Measurements from ENCODE around the gene ZMYND8. TPM values are rescaled to one million over a fixed set of nuclear protein-coding genes. Genes with fewer than 3 reads are reported as not detected.

The ZMYND8 gene
- total and polyA plus RNA-seq, 2 donors (not counting 3 experiments of a cell fraction or from before 2014, with no cell fraction given) = 30.6 to 75.2 TPM

DNA sequence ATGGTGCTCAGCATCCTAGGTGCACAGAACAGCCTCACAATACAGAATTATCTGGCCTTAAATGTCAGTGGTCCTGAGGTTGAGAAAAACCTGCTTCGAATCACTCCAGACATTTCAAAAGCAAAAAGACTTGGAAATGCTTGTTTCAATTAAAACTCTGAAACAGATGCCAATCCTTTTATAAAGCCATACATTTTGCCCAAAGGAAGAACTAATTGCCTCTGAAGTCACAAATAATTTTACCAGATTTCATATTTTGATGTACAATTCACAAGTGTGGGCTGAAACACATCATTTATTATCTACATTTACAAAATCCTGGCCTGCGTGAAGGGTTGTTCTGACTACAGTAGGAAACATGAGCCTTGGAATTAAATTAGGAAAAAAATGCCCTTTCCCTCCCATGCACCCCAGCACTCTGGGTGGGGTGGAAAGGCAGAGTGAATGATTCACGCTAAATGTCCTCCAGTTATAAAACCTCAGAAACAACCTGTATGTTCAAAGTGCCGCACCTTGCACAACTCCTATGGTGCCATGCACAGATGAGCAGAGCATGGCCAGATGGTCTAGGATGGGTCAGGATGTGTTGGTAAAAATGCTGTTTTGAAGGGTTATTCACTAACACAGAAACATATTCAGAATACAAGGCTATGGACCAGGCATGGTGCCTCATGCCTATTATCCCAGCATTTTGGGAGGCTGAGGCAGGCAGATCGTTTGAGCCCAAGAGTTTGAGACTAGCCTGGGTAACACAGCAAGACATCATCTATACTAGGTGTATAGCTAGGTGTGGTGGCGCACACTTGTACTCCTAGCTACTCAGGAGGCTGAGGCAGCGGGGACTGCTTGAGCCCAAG is 87.0 kb downstream of the ZMYND8 start:
- Histone ChIP-seq H3K27me3 (ENCODE audit: control insufficient read depth in 2 of 2, insufficient read depth in 2 of 2, low read length in 2 of 2) (no peaks in the 10 kb centered on the region), H3K4me3 (replicated peaks in 1 of 3; ENCODE audit: insufficient read depth in 1 of 3, low read depth in 1 of 3, low read length in 3 of 3) (no peak overlapping the region), H3K9me3 (replicated peaks; ENCODE audit: control insufficient read depth, insufficient read depth, low read length) (no peaks in the 10 kb centered on the region), H3K36me3 (ENCODE audit: control insufficient read depth in 2 of 2, extremely low read depth in 1 of 2, insufficient read depth in 2 of 2, low read length in 2 of 2) (peaks cover 12 to 27% of the 10 kb centered on the region in 2 experiments), H4K20me1 (replicated peaks; ENCODE audit: control insufficient read depth, extremely low read depth, insufficient read depth, low read length) (no peaks in the 10 kb centered on the region), H3K9ac (replicated peaks; ENCODE audit: extremely low read depth, insufficient read depth, low read length) (no peak overlapping the region), H2AFZ (ENCODE audit: low read depth, low read length) (no peak overlapping the region), H3K4me1 (ENCODE audit: control insufficient read depth, extremely low read depth, insufficient read depth, low read length) (peaks cover 18% of the 10 kb centered on the region), H3K27ac (ENCODE audit: insufficient read depth, low read depth, low read length) (no peak overlapping the region), H3K9me1 (replicated peaks; ENCODE audit: control insufficient read depth, extremely low read depth, insufficient read depth, low read length) (no peaks in the 10 kb centered on the region), H3K4me2 (ENCODE audit: insufficient read depth, low read length) (no peak overlapping the region), H3K79me2 (ENCODE audit: control insufficient read depth, insufficient read depth, low read length) (peaks cover 61% of the 10 kb centered on the region)
- BruUV-seq (replicated peaks) = no TSS peak
- intact Hi-C loops (cut with micrococcal nuclease) = no loop called here
- DNase-seq (ENCODE audit: low read depth, low spot score) = no peak
- no peak for FAIRE-seq
- TF ChIP-seq POLR2A (IDR thresholded peaks at IDR 0.05; ENCODE audit: low read depth, low read length) (no peak), POLR2AphosphoS5 (IDR thresholded peaks at IDR 0.05; ENCODE audit: insufficient read depth, low read depth, low read length) (no peak), JUN (IDR thresholded peaks at IDR 0.05; ENCODE audit: borderline replicate concordance, insufficient read depth, insufficient read length, low read depth) (no peak)
- TF ChIP-seq, protein P1, sequence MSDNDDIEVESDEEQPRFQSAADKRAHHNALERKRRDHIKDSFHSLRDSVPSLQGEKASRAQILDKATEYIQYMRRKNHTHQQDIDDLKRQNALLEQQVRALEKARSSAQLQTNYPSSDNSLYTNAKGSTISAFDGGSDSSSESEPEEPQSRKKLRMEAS (IDR thresholded peaks at IDR 0.05; ENCODE audit: insufficient read depth, insufficient read length) = no peak
- TF ChIP-seq, protein P2, sequence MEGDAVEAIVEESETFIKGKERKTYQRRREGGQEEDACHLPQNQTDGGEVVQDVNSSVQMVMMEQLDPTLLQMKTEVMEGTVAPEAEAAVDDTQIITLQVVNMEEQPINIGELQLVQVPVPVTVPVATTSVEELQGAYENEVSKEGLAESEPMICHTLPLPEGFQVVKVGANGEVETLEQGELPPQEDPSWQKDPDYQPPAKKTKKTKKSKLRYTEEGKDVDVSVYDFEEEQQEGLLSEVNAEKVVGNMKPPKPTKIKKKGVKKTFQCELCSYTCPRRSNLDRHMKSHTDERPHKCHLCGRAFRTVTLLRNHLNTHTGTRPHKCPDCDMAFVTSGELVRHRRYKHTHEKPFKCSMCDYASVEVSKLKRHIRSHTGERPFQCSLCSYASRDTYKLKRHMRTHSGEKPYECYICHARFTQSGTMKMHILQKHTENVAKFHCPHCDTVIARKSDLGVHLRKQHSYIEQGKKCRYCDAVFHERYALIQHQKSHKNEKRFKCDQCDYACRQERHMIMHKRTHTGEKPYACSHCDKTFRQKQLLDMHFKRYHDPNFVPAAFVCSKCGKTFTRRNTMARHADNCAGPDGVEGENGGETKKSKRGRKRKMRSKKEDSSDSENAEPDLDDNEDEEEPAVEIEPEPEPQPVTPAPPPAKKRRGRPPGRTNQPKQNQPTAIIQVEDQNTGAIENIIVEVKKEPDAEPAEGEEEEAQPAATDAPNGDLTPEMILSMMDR (IDR thresholded peaks at IDR 0.05; ENCODE audit: extremely low read depth in 1 of 2, insufficient read depth in 1 of 2, low read depth in 1 of 2, low read length in 2 of 2) = no peak
- ChIA-PET CTCF (interaction anchor here (1.3 to 7.0 kb wide), 3 partner anchors 64 to 112 kb away, joined by 5 to 739 read pairs (median 10); no protein-coding TSS in a partner anchor), POLR2A (interaction anchor here (1.0 kb wide), 1 partner anchor 90 kb away, joined by 5 read pairs; no protein-coding TSS in a partner anchor)
- dilution Hi-C loops (cut with MboI; ENCODE audit: extremely low pct_ligation_motif_present, low sequenced_read_pairs) = loop anchor here (10.0 kb wide), 1 partner anchor 65 kb away; no protein-coding TSS in a partner anchor

Data from endothelial cell of umbilical vein (primary cell).